SK-N-SH (cell line): ENCODE measurements around the gene ISOC1.

Experiments used
- EP300 ChIP-seq, 2 experiments: IDR thresholded peaks; 2 replicates each; pipeline versions ENCODE4 v1.4.0 to v1.6.1; 2012; ENCODE audit warnings: borderline replicate concordance in 1 of 2, low read depth in 1 of 2, low read length in 1 of 2
- EZH2phosphoT487 ChIP-seq: fragments of 200-600 bp; sonication (generic); IDR thresholded peaks from 2 replicates; pipeline ENCODE4 v1.6.1; 2017; ENCODE audit warnings: low read depth, mixed run types, mild to moderate bottlenecking, antibody characterized with exemption, moderate library complexity, borderline replicate concordance
- FOXM1 ChIP-seq: IDR thresholded peaks from 2 replicates; pipeline ENCODE4 v1.4.0; 2012; ENCODE audit warnings: low read depth, mild to moderate bottlenecking
- MEF2A ChIP-seq: IDR thresholded peaks from 2 replicates; pipeline ENCODE4 v1.4.0; 2012; ENCODE audit warnings: low read depth, borderline replicate concordance
- NRF1 ChIP-seq: IDR thresholded peaks from 2 replicates; pipeline ENCODE4 v1.6.1; 2012; ENCODE audit warnings: low read depth, mild to moderate bottlenecking, low read length
- POLR2AphosphoS5 ChIP-seq: IDR thresholded peaks from 2 replicates; pipeline ENCODE4 v1.6.1; 2012; ENCODE audit warnings: low read depth, low read length
- REST ChIP-seq: IDR thresholded peaks from 2 replicates; pipeline ENCODE4 v1.6.1; 2012; ENCODE audit warnings: mild to moderate bottlenecking, low read depth, low read length, moderate library complexity
- RXRA ChIP-seq: IDR thresholded peaks from 2 replicates; pipeline ENCODE4 v1.4.0; 2012; ENCODE audit warnings: low read depth, mild to moderate bottlenecking, borderline replicate concordance
- SIN3A ChIP-seq: IDR thresholded peaks from 2 replicates; pipeline ENCODE4 v1.6.1; 2012; ENCODE audit warnings: low read depth, mild to moderate bottlenecking, low read length, moderate library complexity, borderline replicate concordance
- YY1 ChIP-seq: IDR thresholded peaks from 2 replicates; pipeline ENCODE4 v1.4.0; 2012; ENCODE audit warnings: low read depth, mild to moderate bottlenecking
- TF ChIP-seq, protein P1 (sequence below): fragments of 200-600 bp; sonication (generic); IDR thresholded peaks from 2 replicates; pipeline ENCODE4 v1.6.1; 2017; ENCODE audit warnings: antibody characterized with exemption, mild to moderate bottlenecking, moderate library complexity
- TF ChIP-seq, protein P2 (sequence below): IDR thresholded peaks from 2 replicates; pipeline ENCODE4 v1.4.0; 2012; ENCODE audit warnings: low read depth

GRCh38 chr5:129049126-129049799 is 45.3 kb upstream of the ISOC1 start:
- TF ChIP-seq, protein P1, sequence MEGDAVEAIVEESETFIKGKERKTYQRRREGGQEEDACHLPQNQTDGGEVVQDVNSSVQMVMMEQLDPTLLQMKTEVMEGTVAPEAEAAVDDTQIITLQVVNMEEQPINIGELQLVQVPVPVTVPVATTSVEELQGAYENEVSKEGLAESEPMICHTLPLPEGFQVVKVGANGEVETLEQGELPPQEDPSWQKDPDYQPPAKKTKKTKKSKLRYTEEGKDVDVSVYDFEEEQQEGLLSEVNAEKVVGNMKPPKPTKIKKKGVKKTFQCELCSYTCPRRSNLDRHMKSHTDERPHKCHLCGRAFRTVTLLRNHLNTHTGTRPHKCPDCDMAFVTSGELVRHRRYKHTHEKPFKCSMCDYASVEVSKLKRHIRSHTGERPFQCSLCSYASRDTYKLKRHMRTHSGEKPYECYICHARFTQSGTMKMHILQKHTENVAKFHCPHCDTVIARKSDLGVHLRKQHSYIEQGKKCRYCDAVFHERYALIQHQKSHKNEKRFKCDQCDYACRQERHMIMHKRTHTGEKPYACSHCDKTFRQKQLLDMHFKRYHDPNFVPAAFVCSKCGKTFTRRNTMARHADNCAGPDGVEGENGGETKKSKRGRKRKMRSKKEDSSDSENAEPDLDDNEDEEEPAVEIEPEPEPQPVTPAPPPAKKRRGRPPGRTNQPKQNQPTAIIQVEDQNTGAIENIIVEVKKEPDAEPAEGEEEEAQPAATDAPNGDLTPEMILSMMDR: no peak
- TF ChIP-seq NRF1 (no peak), POLR2AphosphoS5 (no peak), SIN3A (no peak), EZH2phosphoT487 (no peak), FOXM1 (no peak), YY1 (no peak), RXRA (no peak), EP300 (IDR thresholded peaks at IDR 0.05; ENCODE audit: borderline replicate concordance in 1 of 2, low read depth in 1 of 2, low read length in 1 of 2) (no peak), MEF2A (no peak), REST (no peak)
- TF ChIP-seq, protein P2, sequence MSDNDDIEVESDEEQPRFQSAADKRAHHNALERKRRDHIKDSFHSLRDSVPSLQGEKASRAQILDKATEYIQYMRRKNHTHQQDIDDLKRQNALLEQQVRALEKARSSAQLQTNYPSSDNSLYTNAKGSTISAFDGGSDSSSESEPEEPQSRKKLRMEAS: no peak
